ENCODE data around the gene DOCK7.
"Not testable (repeated sequence)": the region's sequence is repeated elsewhere in the genome, so short reads cannot be mapped to it uniquely, and the experiment has no call there.

DOCK7 gene

DNA sequence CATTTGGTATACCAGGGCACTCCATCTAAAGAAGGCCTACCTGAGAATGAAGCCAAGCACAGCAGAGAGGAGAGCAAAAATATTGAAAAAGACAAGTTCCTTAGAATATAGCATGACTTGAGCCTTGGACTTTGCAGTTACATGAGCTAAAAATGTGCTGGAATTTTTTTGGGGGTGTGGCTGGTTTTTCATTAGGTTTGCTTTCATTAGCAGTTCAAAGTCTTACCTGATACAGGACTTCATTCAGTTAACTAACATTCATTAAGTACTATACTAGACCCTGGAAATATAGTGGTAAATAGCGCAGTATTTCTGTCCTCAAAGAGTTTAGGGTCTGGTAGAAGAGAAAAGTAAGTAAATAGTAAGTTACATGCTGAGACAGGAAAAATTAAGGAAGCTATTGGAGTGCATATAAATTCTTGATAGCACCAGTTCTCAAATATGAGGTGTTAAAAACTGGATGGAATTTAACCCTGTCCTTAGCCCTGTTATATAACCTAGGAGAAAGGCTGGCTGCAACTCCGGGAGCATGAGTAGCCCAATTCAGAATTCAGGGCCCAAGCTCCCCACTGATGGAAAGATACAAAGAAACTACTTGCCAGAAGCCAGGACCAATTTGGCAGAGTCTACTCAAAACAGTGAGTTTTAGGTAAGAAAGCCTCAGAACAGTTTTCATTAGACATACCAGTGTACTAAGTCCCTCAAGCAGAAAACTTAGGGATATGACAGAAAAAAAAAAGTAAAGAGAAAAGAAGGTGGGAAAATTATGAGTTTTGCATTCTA lies 3.1 kb upstream of the DOCK7 start:
- DNase-seq: no peak

DNA sequence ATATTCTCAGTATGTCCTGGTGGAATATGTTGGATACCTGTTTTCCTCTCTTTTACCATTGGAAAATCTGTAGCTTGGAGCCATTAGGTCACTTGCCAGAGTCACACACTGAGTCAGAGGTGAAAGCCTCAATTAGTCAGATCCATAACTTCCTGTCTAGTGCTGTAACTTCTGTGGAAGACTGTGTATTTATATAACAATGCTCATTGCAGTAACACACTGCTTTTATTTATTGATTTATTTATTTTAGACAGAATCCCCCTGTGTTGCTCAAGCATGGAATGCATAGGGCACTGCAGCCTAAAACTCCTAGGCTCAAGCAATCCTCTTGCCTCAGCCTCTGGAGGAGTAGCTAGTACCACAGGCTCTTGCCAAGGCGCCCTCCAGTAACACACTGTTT lies 1.3 kb upstream of the DOCK7 start:
- no peak for DNase-seq

DNA sequence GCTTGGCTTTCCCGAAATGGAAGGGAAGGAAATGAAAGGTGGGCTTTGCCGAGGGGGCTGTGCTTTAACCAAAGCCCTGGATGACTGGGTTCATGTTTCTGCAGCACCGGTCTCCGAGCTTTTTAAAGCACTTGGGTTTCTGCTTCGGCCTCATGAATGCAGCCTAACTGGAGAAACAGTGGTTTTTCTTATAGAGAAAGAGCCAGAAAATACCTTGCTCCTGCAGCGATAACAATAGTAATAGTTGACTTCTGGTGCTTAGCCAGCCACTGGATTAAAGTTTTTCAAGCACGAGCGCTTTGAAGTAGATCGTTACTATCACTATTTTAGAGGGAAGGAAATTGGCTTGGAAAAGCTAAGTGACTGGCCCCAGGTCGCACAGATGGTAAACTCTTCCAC lies 500 bp upstream of the DOCK7 start:
- no peak for DNase-seq

DNA sequence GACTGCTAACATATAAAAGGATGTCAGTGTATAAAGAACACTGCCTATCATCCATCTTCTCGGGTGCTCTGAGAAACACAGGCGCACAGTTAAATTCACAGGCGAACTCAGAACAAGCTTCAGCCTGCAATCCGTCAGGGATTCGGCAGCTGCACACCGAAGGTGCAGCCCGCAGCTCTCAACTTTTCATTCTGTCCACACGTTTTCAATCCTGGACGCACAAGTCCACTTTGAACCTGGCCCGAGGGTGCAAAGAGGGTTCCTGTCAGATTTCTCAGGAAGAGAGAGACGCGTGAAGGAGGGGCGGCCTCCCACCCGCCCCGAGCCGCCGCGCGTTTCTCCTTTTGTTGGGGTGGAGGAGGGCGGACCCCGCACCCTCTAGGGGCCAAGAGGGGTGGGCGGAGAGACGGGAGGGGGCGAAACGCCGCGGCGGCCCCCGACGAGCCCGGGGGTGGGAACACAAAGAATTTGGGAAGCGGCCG lies 724 bp downstream of the DOCK7 start:
- peak; percentile 11 for DNase-seq

DNA sequence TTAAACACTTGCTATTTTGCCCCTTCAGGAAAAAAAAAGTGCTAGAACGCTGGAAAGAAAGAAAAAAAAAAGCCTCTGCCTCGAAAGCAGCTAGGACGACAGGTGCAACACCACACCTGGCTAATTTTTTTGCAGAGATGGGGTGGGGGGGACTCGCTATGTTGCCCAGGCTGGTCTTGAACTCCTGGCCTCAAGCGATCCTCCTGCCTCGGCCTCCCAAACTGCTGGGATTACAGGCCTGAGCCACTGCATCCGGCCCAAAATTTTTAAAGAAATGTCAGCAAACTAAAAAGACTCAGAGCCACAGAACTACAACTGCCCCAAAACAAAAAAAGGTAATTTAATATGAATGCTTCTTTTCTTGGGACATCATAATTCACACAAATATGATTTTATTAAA lies 1.4 kb downstream of the DOCK7 start:
- no peak for DNase-seq

DNA sequence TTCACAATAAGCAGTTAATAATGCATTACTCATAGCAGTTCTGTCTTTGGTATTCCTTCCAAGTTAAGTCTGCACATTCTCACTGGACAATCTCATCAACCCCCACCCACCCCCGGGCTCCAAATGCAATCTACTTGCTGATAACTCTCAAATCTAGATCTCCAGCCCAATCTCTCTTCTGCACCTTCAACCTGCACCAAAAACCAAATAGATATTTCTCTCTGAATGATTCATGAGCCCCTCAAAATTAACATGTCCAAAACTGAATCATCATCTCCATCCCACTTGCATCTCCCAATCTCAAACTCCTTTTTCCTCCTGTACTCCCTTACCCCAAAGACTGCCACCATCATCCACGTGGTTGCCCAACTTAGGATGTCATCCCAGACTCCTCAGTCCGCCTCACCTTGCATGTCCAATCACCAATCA lies 2.7 kb downstream of the DOCK7 start:
- DNase-seq: no peak

DNA sequence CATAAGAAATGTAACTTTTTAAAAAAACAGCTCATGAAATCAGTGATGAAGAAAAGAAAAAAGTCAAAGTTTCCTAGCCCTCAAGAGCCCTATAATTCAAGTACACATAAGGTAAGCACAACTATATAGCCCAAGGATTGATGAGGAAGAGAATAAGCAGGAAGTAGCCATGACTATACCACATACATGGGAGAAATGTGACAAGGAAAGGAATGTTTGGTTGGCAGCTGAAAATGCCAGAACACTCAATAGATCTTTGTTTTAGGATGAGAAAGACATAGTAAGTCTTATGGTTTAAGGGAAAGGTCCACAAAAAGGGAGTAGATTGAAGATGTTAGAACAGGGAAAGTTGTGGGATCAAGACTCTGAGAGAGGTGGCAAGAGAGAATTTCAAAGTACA lies 5.7 kb downstream of the DOCK7 start:
- no peak for DNase-seq

DNA sequence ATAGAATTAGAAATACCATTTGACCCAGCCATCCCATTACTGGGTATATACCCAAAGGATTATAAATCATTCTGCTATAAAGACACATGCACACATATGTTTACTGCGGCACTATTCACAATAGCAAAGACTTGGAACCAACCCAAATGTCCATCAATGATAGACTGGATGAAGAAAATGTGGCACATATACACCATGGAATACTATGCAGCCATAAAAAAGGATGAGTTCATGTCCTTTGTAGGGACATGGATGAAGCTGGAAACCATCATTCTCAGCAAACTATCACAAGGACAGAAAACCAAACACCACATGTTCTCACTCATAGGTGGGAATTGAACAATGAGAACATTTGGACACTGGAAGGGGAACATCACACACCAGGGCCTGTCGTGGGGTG lies 7.2 kb downstream of the DOCK7 start:
- DNase-seq: not testable (repeated sequence)

DNA sequence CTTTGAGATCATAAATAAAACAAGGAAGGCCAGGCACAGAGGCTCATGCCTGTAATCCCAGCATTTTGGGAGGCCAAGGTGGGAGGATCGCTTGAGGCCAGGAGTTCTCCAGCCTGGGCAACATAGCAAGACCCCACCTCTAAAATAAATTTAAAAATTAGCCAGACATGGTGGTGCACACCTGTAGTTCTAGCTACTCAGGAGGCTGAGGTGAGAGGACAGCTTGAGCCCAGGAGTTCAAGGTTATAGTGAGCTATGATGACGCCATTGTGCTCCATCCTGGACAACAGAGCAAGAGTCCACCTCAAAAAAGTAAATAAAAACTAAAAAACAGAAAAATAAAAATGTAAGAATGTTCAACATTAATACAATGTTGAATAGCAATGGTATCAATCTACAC lies 10.4 kb downstream of the DOCK7 start:
- not testable (repeated sequence) for DNase-seq

DNA sequence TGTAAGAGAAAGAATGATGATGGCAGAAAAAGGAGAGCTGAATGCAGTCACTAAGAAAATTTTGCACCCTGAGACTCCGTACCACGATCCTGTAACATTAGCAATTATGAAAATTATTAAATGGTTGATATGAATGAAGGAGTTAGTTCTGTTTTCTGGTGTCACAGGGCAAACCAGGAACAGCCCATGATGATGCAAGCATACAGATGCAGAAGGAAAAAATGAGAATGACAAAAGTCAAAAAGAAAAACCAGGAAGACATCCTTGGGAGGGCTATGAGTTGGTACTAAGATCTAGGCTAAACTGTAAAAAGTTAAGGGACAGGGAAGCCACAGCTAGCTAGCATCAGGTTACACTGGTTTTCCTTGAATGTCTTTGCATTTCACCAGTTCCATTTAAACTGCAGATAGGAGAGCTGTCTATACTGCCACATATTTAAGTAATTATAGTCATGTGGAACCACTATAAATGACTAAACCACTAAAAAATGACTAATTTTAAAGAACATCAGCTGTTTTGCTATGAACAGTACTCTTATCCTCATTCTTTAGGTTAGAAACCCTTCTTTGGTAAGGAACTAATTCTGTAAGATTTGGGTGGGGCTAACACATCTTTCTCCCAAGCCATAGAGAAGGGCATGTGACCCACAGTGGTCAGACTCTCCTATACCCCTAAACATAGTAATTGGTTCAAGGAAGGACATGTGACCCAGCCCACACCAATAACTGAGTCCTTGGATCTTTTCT lies 11.4 kb downstream of the DOCK7 start:
- DNase-seq: no peak

DNA sequence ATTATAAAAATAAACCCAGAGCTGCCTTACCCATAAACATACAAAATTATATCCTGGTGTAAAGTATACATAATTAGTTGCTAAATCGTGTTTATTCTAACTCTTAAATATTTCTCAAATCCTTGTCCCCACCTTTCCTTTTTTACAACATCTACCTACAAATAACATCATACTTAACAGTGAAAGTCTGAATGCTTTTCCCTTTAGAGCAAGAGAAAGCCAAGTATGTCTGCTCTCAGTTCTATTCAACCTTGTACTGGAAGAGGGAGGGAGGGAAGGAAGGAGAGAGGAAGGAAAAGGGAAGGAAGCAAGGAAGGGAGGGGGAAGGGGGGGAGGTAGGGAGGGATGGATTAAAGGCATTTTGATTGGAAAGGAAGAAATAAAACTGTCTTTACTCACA lies 14.6 kb downstream of the DOCK7 start:
- no peak for DNase-seq

DNA sequence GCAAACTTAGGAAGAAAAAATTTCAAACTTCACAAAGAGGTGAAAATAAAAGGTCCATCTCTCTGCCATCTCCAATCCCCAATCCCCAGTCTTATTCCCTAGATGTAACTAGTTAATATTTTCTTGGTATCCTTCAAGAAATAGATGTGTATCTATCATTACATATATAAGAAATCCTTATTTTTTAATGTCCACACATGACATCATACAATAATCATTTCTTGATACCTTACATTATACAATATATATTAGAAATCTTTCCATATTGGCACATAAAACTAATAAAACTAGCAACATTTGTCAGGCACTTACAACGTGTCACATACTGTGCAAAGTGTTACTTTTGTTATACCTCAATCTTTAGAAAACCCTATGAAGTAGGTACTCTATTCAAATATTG lies 16.2 kb downstream of the DOCK7 start:
- DNase-seq: no peak

DNA sequence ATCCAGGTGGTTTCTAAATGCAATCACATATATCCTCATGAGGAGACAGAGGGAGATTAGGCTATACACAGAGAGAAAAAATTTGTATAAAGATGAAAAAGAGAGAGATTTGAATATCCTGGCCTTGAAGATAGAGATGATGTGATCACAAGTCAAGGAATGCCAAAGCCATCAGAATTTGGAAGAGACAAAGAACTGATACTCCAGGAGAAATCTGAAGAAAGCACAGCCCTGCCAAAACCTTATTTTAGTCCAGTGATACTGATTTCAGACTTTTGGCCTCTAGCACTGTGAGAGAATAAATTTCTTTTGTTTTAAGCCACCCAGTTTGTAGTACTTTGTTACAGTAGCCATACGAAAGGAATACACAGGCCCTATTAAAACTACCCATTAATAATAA lies 33.4 kb downstream of the DOCK7 start:
- DNase-seq: no peak

DNA sequence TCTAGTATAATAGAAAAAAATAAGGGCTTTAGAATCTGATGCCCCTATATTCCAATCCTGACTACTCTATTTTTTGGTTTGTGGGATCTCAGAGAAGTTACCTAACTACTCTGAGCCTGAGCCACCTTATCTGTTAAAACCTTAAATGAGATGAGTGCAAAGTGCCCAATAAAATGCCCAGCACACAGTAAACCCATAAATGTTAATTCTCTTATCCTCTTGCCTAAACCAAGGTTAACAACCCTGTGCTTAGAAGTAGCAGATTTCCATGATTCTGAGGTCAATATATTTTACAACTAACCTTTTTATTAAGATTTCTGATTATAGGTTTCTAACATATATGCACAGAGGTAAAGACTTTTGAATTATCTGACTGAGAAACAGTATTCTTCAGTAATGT lies 35.8 kb downstream of the DOCK7 start:
- no peak for DNase-seq

DNA sequence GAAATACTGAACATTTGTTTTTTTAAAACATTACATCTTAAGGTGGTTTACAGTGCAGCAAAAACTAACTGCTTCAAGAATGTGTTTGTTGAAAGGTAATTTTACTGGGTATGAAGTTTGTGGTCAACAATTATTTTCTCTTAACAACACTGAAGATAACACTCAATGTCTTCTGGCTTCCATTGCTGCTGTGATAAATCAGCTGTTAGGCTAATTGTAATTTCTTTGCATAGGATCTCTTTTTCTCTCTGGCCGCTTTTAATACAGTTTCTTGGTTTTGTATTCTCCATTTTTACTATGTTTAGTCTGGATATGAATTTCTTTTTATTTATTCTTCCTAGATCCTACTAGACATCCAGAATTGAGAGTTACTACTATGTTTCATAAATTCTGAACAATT lies 44.9 kb downstream of the DOCK7 start:
- no peak for DNase-seq

DNA sequence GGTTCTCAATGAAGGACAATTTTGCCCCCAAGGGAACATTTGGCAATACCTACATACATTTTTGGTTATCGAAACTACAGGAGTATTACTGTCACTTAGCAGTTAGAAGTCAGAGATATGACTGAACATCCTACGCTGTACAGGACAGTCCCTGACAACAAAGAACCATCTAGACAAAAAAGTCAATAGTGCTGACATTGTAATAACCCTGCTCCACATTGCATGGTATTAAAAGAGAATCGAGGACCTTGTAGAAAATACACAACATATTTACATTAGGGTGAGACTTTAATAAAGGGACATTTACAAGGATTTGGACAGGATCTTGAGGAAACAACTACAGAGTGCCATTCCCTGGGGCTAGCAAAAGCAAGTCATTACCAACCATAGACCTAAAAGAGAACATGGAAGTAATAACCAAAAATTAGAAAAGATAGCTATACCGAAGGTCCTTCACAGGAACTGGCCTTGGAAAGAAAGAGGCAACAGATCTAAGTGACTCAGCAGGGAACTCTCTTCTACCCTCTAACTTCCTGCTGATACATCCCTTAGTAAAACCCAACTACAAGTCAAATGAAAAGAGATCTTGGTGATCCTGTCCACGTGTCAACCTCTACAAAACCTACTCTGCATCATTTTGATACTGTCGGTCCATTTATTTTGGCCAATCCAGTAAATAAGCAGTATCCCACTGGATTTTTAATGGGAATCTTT lies 50.6 kb downstream of the DOCK7 start:
- DNase-seq: no peak

DNA sequence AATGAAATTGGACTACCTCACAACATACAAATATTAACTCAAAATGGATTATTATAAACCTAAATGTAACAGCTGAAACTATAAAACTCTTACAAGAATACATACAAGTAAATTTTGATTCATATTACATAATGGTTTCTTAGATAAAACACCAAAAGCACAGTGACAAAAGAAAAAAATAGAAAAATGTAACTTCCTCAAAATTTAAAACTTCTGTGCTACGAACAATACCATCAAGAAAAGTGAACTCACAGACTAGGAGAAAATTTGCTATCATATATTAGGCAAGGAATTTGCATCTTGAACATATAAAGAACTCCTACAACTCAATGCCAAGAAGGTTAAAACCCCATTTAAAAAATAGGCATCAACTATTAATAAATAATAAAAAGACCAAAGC lies 59.7 kb downstream of the DOCK7 start:
- DNase-seq: no peak

DNA sequence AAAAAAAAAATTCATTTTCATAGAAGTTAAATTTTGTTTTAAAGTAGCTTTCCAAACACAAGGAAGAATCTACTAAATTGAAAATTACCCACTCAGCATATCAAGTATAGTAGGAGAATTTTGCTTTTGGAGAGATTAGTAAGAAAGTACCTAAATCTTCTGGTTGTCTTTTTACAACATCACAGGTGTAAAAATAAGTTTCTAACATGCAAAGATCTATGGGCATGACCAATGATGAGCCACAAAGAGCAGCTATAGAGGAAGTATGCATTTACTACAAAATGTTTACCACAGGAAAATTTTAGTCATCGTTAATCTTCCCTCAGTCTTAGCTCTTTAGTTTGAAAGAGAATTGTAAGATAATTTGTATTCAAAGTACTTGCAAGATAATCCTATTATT lies 62.8 kb downstream of the DOCK7 start:
- no peak for DNase-seq

DNA sequence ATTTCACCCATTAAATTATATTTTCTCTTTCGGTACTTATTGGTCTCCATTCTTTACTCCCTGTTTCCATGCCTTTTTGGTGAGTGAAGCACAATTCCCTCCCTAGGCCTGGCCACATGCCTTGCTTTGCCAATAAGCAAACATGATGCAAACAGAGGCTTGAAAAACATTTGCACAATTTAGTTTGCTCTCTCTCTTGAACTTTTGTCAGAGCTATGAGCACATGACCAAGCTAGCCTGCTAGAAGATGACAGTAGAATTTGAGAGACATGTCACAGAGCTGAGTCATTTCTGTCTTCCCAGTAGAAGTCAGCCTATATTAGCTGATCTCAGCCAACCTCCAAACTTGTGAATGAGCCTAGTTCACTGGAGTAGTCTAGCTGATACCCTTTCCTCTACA lies 66.3 kb downstream of the DOCK7 start:
- DNase-seq: no peak

DNA sequence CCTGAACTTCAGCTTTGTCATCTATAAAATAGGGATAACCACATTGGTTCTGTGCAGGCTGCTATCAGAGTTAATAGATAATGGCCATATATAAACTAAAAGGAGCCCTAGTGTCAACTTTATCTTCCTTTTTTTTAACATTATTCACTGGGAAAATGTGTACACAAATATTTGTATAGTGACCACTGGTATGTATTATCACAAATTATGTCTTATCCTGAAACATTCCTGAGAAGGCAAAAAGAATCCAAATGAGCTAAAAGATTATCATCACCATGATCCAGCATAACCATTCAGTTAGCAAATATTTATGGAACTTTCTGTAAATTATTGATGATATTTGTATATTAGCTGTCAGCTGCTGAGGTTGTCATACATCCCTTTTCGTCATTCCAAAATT lies 74.3 kb downstream of the DOCK7 start:
- DNase-seq: no peak

DNA sequence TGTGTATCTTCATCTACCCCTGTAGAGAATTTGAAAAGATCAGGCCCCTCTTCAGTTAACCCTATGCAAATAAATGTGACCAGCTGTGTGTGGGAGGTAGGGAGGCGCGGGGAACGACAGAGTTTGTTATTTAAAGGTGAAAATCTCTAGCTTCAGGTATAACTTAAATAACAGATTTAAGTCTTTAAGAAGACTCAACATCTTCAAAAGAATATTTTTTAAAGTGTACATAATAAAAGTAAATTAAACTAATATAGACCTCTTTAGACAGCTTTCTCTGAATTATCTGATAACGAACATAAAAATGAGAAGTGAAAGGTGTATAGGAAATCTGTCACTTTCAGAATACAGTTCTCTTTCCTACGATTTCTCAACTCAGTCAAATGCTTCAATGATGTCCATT lies 74.9 kb downstream of the DOCK7 start:
- no peak for DNase-seq

DNA sequence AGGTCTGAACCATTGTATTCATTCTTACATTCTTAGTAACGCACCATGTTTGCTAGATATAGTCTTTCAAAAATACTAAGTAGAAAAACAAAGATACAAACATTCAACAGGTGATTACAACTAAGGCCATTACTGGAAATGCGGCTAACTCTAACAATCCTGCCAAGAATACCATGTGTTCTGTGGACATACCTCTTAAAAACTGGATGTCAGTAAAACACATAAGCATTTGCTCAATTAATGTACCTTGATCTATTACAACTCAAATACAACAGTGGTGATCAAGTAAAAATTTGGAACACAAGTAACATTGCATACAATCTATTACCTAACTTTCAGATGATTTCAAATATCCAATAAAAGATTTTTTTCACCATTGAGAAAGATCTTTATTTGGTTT lies 75.4 kb downstream of the DOCK7 start:
- no peak for DNase-seq

DNA sequence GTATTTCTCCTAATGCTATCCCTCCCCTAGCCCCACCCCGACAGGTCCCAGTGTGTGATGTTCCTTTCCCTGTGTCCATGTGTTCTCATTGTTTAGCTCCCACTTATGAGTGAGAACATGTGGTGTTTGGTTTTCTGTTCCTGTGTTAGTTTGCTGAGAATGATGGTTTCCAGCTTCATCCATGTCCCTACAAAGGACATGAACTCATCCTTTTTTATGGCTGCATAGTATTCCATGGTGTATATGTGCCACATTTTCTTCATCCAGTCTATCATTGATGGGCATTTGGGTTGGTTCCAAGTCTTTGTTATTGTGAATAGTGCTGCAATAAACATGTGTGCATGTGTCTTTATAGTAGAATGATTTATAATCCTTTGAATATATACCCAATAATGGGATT lies 77.6 kb downstream of the DOCK7 start:
- DNase-seq: not testable (repeated sequence)

DNA sequence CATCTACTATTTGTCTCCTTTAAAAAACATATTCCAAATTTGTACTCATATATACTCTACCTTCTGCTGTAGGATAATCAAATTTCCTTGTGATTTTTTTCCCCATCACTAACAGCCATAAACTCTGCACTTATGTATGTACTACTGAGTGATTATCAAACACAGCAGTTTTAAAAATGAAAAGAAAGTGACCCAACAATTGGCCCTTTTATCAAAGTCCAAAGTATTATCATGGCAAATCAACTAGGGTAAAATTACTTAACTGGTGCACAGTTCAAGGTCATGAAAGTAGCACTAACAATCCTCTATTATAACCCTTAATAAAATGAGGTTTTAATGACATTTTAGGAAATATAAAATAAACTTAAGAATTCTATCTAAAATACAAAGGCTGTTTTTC lies 79.3 kb downstream of the DOCK7 start:
- no peak for DNase-seq

Measured in CD4-positive, alpha-beta T cell treated with Interleukin-10 for 1 hour (primary cell).